Hepatocyte (in vitro differentiated cells): Measurements from ENCODE around the gene HDHD5. TPM values are rescaled to one million over a fixed set of nuclear protein-coding genes. Genes with fewer than 3 reads are reported as not detected.

ENCODE experiments used
- DNase-seq: peaks from one replicate; pipeline ENCODE4 v3.0.0-alpha.2; 2016; ENCODE audit warnings: low spot score
- H2AFZ ChIP-seq: fragments of 200-600 bp; sonication (generic); 2 replicates; pipeline ENCODE4 v1.6.0; 2016; ENCODE audit warnings: antibody characterized with exemption, mild to moderate bottlenecking
- H3K27ac ChIP-seq: fragments of 200-600 bp; sonication (generic); 2 replicates; pipeline ENCODE4 v1.5.1; 2016; ENCODE audit warnings: mild to moderate bottlenecking
- H3K27me3 ChIP-seq: fragments of 200-600 bp; sonication (generic); 2 replicates; pipeline ENCODE4 v1.6.1; 2016
- H3K36me3 ChIP-seq: fragments of 200-600 bp; sonication (generic); replicated peaks from 2 replicates; pipeline ENCODE4 v1.5.1; 2016; ENCODE audit warnings: low read depth; ENCODE audit not compliant: insufficient read depth
- H3K4me1 ChIP-seq: fragments of 200-600 bp; sonication (generic); 2 replicates; pipeline ENCODE4 v1.5.1; 2016; ENCODE audit warnings: mild to moderate bottlenecking, moderate library complexity; ENCODE audit not compliant: insufficient read depth
- H3K4me2 ChIP-seq: fragments of 200-600 bp; sonication (generic); 2 replicates; pipeline ENCODE4 v1.6.0; 2016
- H3K4me3 ChIP-seq: fragments of 200-600 bp; sonication (generic); 2 replicates; pipeline ENCODE4 v1.5.1; 2016; ENCODE audit warnings: mild to moderate bottlenecking
- H3K79me2 ChIP-seq: fragments of 200-600 bp; sonication (generic); 2 replicates; pipeline ENCODE4 v1.6.0; 2017; ENCODE audit warnings: mild to moderate bottlenecking
- H3K9me2 ChIP-seq: fragments of 200-600 bp; sonication (generic); replicated peaks from 2 replicates; pipeline ENCODE4 v1.6.0; 2017; ENCODE audit warnings: mild to moderate bottlenecking; ENCODE audit not compliant: insufficient read depth
- H3K9me3 ChIP-seq: fragments of 200-600 bp; sonication (generic); 2 replicates; pipeline ENCODE4 v1.5.1; 2016; ENCODE audit warnings: low read depth, mild to moderate bottlenecking
- H4K20me1 ChIP-seq: fragments of 200-600 bp; sonication (generic); 2 replicates; pipeline ENCODE4 v1.6.0; 2016; ENCODE audit warnings: mild to moderate bottlenecking; ENCODE audit not compliant: insufficient read depth, poor library complexity, severe bottlenecking
- EZH2 ChIP-seq: fragments of 200-600 bp; sonication (generic); IDR thresholded peaks from 2 replicates; pipeline ENCODE4 v1.6.1; 2016; ENCODE audit warnings: antibody characterized with exemption, mild to moderate bottlenecking, borderline replicate concordance
- EZH2phosphoT487 ChIP-seq: fragments of 200-600 bp; sonication (generic); IDR thresholded peaks from one replicate; pipeline ENCODE4 v1.6.1; 2018; ENCODE audit warnings: antibody characterized with exemption, mild to moderate bottlenecking, low read depth, moderate library complexity; ENCODE audit not compliant: unreplicated experiment, severe bottlenecking
- WGBS: methylation state at CpG from one replicate; pipeline ENCODE4 v1.1.6; 2016; ENCODE audit warnings: low lambda C conversion rate; ENCODE audit errors: missing lambda C conversion rate; 5-methylcytosine and 5-hydroxymethylcytosine counted together
- polyA plus RNA-seq: library from polyadenylated mRNA; unstranded; fragments of >200 nt; fragmentation: Nextera tagmentation; extraction: Ambion mirVana; gene quantifications from 2 replicates; pipeline ENCODE4 v1.2.1, GENCODE V29; 2016
- total RNA-seq: library from RNA; depleted of rRNA; stranded (reverse); fragments of >200 nt; gene quantifications from 2 replicates; pipeline ENCODE4 v1.2.3, GENCODE V29; 2014
- TF ChIP-seq, protein P1 (sequence below): fragments of 200-600 bp; sonication (generic); IDR thresholded peaks from 2 replicates; pipeline ENCODE4 v1.5.1; 2016; ENCODE audit warnings: antibody characterized with exemption, mild to moderate bottlenecking; ENCODE audit not compliant: poor library complexity

The HDHD5 gene
- total and polyA plus RNA-seq, 2 experiments from 2014 or later, result 32.9 to 53.2 TPM

DNA sequence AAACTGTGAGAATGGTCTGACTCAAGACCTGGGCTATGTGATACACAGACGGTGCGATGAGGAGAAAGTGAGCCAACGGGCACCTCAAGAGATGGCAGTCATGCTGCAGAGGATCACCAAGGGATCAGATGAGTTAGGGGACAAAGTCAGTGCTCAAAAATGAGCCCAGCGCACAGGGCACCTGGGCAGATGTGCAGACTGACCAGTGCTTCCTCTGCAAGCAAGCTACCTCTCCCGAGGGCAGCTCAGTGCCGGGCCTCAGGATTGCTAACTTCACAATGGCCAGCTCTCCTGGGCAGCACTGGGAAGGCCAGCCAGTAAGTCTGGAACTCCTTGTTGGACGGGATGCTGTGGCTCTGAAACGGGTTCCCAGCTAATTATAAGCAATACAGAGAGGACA lies 15.3 kb downstream of the HDHD5 start:
- no peak for DNase-seq
- H3K4me2 ChIP-seq, result no peak overlapping the region
- H3K4me3 ChIP-seq, result no peak overlapping the region
- H3K9me2 ChIP-seq, result no peaks in the 10 kb centered on the region
- no peak overlapping the region for H2AFZ ChIP-seq
- TF ChIP-seq EZH2, result no peak
- TF ChIP-seq, protein P1, sequence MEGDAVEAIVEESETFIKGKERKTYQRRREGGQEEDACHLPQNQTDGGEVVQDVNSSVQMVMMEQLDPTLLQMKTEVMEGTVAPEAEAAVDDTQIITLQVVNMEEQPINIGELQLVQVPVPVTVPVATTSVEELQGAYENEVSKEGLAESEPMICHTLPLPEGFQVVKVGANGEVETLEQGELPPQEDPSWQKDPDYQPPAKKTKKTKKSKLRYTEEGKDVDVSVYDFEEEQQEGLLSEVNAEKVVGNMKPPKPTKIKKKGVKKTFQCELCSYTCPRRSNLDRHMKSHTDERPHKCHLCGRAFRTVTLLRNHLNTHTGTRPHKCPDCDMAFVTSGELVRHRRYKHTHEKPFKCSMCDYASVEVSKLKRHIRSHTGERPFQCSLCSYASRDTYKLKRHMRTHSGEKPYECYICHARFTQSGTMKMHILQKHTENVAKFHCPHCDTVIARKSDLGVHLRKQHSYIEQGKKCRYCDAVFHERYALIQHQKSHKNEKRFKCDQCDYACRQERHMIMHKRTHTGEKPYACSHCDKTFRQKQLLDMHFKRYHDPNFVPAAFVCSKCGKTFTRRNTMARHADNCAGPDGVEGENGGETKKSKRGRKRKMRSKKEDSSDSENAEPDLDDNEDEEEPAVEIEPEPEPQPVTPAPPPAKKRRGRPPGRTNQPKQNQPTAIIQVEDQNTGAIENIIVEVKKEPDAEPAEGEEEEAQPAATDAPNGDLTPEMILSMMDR, result no peak
- TF ChIP-seq EZH2phosphoT487, result no peak
- WGBS, result 93% methylated on average over 8 of the region's 8 CpGs
- H4K20me1 ChIP-seq, result no peaks in the 10 kb centered on the region
- no peaks in the 10 kb centered on the region for H3K9me3 ChIP-seq
- no peak overlapping the region for H3K27ac ChIP-seq
- H3K27me3 ChIP-seq, result no peaks in the 10 kb centered on the region
- H3K4me1 ChIP-seq, result no peaks in the 10 kb centered on the region
- H3K36me3 ChIP-seq, result no peaks in the 10 kb centered on the region
- H3K79me2 ChIP-seq, result peaks cover 11% of the 10 kb centered on the region

DNA sequence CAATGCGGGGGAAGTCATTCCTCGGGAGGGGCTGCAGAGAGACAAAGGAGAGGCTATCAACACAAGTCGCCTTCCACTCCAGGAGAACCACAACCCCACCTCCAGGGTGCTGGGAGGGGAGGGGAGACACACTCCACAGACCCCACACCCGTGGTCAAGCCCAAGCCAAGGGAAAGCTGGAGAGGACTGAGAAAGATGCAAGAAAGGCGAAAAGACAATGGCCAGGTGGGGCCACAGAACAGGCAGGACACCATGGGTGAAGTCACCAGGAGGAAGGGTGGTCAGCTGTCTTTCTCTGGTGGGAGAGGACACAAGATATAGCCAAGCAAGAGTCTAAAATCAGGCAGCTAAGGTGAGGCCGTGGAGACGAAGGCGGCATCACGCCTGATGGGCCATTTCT lies 16.0 kb downstream of the HDHD5 start:
- H4K20me1 ChIP-seq, result no peaks in the 10 kb centered on the region
- 93% methylated on average over 9 of the region's 9 CpGs for WGBS
- no peaks in the 10 kb centered on the region for H3K36me3 ChIP-seq

DNA sequence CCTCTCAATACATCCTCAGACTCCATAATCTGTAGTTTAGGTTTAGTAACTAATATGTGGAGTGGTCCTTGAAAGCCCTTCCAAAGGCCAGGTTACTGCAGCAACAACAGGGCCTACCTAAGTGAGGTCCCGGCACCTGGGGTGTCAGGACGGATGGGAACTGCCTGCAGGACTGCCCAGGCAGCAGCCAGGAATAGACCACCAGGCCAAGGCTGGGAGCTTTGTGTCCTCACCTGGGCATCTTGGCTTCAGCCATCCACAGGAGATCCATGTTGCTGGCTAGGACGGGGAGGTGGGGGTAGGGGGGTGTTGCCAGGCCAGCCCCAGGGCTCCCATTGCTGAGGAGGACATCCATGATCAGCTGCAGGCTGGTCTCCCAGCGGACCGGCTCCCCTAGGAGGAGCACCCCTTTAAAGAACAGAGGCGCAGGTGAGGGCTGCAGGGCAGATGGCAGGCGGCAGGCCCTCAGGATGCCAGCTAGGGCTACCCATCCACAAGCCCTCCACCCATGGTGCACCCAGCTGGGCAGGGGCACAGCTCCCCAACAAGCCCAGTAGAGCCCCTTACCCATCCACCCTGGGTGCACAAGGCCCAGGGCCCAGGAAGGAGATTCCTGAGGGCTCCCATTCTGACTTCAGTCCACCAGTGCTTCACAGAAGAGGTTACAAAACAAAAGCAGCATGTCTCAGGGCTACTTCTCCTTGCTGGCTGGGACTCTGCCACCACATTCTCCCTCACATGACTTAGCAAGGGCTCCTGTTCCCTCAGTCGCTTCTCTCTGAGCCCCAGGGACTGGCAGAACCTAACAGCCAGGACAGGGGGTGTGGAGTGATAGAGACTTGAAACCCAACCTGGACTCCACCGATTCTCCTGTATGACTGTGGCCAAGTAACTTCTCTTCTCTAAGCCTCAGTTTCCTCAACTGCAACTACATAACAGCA lies 18.0 kb downstream of the HDHD5 start:
- TF ChIP-seq EZH2phosphoT487 (no peak), EZH2 (no peak)
- TF ChIP-seq, protein P1, result no peak
- 92% methylated on average over 9 of the region's 9 CpGs for WGBS
- H3K4me3 ChIP-seq, result no peak overlapping the region
- H3K27me3 ChIP-seq, result no peaks in the 10 kb centered on the region
- no peaks in the 10 kb centered on the region for H4K20me1 ChIP-seq
- H3K4me2 ChIP-seq, result no peak overlapping the region
- H3K79me2 ChIP-seq, result no peaks in the 10 kb centered on the region
- H3K27ac ChIP-seq, result no peak overlapping the region
- no peak overlapping the region for H2AFZ ChIP-seq
- no peaks in the 10 kb centered on the region for H3K9me3 ChIP-seq
- H3K36me3 ChIP-seq, result no peaks in the 10 kb centered on the region
- H3K9me2 ChIP-seq, result no peaks in the 10 kb centered on the region
- DNase-seq, result no peak
- no peaks in the 10 kb centered on the region for H3K4me1 ChIP-seq

More for the DNA sequence above, 16.0 kb downstream of the HDHD5 start:
- peaks cover 4% of the 10 kb centered on the region for H3K79me2 ChIP-seq
- DNase-seq, result no peak
- no peak overlapping the region for H3K27ac ChIP-seq
- no peaks in the 10 kb centered on the region for H3K4me1 ChIP-seq
- H2AFZ ChIP-seq, result no peak overlapping the region
- H3K9me3 ChIP-seq, result no peaks in the 10 kb centered on the region
- no peaks in the 10 kb centered on the region for H3K9me2 ChIP-seq
- H3K4me2 ChIP-seq, result no peak overlapping the region
- H3K4me3 ChIP-seq, result no peak overlapping the region
- TF ChIP-seq, protein P1, result no peak
- TF ChIP-seq EZH2phosphoT487 (no peak), EZH2 (no peak)
- no peaks in the 10 kb centered on the region for H3K27me3 ChIP-seq
